ENCODE results near the gene IRS1.
A peak's percentile ranks its signal among the peaks of the same experiment; 100 is the strongest.
"Not testable (repeated sequence)": the region's sequence is repeated elsewhere in the genome, so short reads cannot be mapped to it uniquely, and the experiment has no call there.

The IRS1 gene

GRCh38 chr2:226799211-226799975, at the start of gene IRS1:
Gene IRS1, minus strand, starts transcription at chr2:226799820. Its CDS starts 1,082 bp downstream, at chr2:226798738.
- DNase-seq (ENCODE audit: low spot score), result peak; percentile 90

- no peak for DNase-seq (ENCODE audit: low spot score)
Observed at GRCh38 chr2:226849349-226849748, 49.7 kb upstream of the IRS1 start.

GRCh38 chr2:226847511-226847910, 47.9 kb upstream of the IRS1 start:
- DNase-seq (ENCODE audit: low spot score), result no peak

- DNase-seq (ENCODE audit: low spot score), result no peak
Observed at GRCh38 chr2:226847090-226847489, 47.5 kb upstream of the IRS1 start.

GRCh38 chr2:226845386-226846116, 45.9 kb upstream of the IRS1 start:
- DNase-seq (ENCODE audit: low spot score), result no peak

GRCh38 chr2:226843001-226843400, 43.4 kb upstream of the IRS1 start:
- DNase-seq (ENCODE audit: low spot score), result not testable (repeated sequence)

GRCh38 chr2:226839951-226840350, 40.3 kb upstream of the IRS1 start:
- no peak for DNase-seq (ENCODE audit: low spot score)

GRCh38 chr2:226839161-226839560, 39.5 kb upstream of the IRS1 start:
- no peak for DNase-seq (ENCODE audit: low spot score)

- no peak for DNase-seq (ENCODE audit: low spot score)
Observed at GRCh38 chr2:226838722-226839121, 39.1 kb upstream of the IRS1 start.

- DNase-seq (ENCODE audit: low spot score), result no peak
Observed at GRCh38 chr2:226837787-226838603, 38.4 kb upstream of the IRS1 start.

GRCh38 chr2:226837334-226837733, 37.7 kb upstream of the IRS1 start:
- no peak for DNase-seq (ENCODE audit: low spot score)

- DNase-seq (ENCODE audit: low spot score), result no peak
Observed at GRCh38 chr2:226836548-226836885, 36.9 kb upstream of the IRS1 start.

GRCh38 chr2:226835796-226836547, 36.4 kb upstream of the IRS1 start, which contains the start of gene RHBDD1:
Gene RHBDD1, plus strand, starts transcription at chr2:226836054. Its CDS starts 28,640 bp downstream, at chr2:226864694.
- peak; percentile 96 for DNase-seq (ENCODE audit: low spot score)

GRCh38 chr2:226835420-226835795, 35.8 kb upstream of the IRS1 start:
- DNase-seq (ENCODE audit: low spot score), result no peak

- DNase-seq (ENCODE audit: low spot score), result not testable (repeated sequence)
Observed at GRCh38 chr2:226834880-226835279, 35.3 kb upstream of the IRS1 start.

GRCh38 chr2:226832061-226832460, 32.4 kb upstream of the IRS1 start:
- DNase-seq (ENCODE audit: low spot score), result no peak

- DNase-seq (ENCODE audit: low spot score), result no peak
Observed at GRCh38 chr2:226831266-226831665, 31.6 kb upstream of the IRS1 start.

- DNase-seq (ENCODE audit: low spot score), result no peak
Observed at GRCh38 chr2:226829721-226830631, 30.4 kb upstream of the IRS1 start.

GRCh38 chr2:226828191-226828590, 28.6 kb upstream of the IRS1 start:
- DNase-seq (ENCODE audit: low spot score), result no peak

GRCh38 chr2:226825056-226825455, 25.4 kb upstream of the IRS1 start:
- no peak for DNase-seq (ENCODE audit: low spot score)

- DNase-seq (ENCODE audit: low spot score), result no peak
Observed at GRCh38 chr2:226818930-226819329, 19.3 kb upstream of the IRS1 start.
